ENCODE data around the gene FAAH.
"Not testable (repeated sequence)": the region's sequence is repeated elsewhere in the genome, so short reads cannot be mapped to it uniquely, and the experiment has no call there.

The FAAH gene

DNA sequence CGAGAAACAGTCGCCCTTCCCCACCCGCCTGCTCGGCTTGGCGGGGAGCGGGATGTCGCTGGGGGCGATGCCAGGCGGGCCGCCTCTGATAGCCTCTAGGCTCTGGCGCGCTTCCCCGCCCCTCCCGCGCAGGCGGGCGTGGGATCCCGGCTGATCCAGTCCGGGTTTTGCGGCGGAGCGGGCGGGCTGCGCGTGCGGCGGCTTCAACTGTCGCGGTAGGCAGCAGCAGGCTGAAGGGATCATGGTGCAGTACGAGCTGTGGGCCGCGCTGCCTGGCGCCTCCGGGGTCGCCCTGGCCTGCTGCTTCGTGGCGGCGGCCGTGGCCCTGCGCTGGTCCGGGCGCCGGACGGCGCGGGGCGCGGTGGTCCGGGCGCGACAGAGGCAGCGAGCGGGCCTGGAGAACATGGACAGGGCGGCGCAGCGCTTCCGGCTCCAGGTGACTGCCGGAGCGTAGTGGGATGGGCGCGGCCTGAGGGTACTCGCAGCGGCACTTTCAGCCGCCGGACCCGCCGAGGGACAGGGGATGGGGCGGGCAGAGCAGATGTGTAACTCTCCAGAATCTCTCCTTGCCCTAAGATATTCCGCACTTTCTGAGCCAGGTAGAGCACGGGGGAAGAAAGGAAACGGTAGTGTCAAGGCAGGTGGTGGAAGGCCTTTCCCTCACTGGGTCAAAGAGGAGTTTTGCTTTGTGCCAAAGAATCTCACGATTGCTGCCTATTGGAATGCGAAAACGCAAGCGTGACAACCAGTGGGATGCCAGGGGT is at the start of gene FAAH:
Gene FAAH (plus strand): TSS at position 210 of the 764 bp plus-strand sequence. CDS start 32 bp downstream, at position 242.
- TF ChIP-seq, protein P1, sequence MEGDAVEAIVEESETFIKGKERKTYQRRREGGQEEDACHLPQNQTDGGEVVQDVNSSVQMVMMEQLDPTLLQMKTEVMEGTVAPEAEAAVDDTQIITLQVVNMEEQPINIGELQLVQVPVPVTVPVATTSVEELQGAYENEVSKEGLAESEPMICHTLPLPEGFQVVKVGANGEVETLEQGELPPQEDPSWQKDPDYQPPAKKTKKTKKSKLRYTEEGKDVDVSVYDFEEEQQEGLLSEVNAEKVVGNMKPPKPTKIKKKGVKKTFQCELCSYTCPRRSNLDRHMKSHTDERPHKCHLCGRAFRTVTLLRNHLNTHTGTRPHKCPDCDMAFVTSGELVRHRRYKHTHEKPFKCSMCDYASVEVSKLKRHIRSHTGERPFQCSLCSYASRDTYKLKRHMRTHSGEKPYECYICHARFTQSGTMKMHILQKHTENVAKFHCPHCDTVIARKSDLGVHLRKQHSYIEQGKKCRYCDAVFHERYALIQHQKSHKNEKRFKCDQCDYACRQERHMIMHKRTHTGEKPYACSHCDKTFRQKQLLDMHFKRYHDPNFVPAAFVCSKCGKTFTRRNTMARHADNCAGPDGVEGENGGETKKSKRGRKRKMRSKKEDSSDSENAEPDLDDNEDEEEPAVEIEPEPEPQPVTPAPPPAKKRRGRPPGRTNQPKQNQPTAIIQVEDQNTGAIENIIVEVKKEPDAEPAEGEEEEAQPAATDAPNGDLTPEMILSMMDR (IDR thresholded peaks at IDR 0.05; ENCODE audit: extremely low read depth, missing control alignments) = no peak
- no peak for DNase-seq (ENCODE audit: low spot score)

DNA sequence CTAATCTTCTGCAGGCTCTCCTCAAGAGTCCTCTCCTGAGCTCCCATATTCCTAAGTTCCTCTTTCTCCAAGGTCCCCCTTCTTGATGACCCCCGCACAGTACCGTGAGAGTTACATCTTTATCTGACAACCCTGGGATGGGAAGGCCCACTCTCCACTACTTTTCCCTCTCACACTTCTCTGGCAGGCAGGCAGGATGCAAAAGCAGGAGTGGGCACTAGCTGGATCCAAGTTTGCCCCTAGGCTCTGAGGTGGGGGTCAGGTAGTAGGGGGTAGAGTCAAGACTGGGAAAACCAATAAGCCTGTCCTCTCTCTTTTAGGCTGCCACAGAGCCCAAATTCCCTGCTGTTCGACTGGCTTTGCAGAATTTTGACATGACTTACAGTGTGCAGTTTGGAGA is 49.6 kb upstream of the FAAH start:
- TF ChIP-seq, protein P1 (IDR thresholded peaks at IDR 0.05; ENCODE audit: extremely low read depth, missing control alignments) = no peak
- DNase-seq (ENCODE audit: low spot score) = no peak

DNA sequence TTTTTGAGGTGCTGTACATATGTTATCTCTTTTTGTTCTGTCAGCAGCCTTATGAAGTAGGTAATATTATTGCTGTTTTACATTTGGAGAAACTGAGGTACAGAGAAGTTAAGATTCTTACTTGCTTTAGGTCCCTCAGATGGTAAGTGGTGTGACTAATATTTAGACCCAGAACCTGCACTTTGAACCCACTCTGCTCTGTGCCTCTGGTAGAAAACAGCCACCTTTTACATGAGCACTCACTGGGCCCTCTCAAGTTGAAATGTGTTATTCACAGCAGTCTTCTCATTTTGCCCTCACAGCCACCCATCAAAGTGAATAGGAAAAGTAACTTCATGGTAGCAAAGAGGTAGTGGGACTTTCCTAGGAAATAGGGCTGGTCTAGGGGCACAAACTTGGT is 48.8 kb upstream of the FAAH start:
- no peak for DNase-seq (ENCODE audit: low spot score)

DNA sequence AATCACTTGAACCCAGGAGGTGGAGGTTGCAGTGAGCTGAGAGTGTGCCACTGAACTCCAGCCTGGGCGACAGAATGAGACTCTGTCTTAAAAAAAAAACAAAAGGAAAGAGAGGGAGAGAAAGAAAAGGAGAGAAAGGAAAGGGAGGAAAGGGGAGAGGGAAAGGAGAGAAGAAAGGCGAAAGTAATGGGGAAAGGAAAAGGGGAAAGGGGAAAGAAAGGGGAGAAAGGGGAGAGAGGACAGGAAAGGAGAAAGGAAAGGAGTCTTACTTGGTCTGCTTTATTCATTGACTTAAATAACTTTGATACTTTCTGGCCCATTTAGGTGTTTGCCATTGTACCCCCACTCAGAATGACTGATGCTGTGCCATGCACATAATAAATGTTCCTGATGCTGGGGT is 41.8 kb upstream of the FAAH start:
- TF ChIP-seq, protein P1 (IDR thresholded peaks at IDR 0.05; ENCODE audit: extremely low read depth, missing control alignments) = no peak
- no peak for DNase-seq (ENCODE audit: low spot score)

More for the DNA sequence above, 48.8 kb upstream of the FAAH start:
- TF ChIP-seq, protein P1 (IDR thresholded peaks at IDR 0.05; ENCODE audit: extremely low read depth, missing control alignments) = no peak

DNA sequence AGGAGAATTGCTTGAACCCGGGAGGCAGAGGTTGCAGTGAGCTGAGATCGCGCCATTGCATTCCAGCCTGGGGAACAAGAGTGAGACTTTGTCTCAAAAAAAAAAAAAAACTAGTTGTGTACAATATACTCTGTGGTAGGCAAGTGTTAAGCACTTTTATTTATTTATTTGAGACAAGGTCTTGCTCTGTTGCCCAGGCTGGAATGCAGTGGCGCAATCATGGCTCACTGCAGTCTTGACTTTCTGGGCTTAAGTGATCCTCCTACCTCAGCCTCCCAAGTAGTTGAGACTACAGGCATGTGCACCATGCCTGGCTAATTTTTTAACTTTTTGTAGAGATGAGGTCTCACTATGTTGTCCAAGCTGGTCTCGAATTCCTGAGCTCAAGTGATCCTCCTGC is 38.2 kb upstream of the FAAH start:
- not testable (repeated sequence) for DNase-seq (ENCODE audit: low spot score)

DNA sequence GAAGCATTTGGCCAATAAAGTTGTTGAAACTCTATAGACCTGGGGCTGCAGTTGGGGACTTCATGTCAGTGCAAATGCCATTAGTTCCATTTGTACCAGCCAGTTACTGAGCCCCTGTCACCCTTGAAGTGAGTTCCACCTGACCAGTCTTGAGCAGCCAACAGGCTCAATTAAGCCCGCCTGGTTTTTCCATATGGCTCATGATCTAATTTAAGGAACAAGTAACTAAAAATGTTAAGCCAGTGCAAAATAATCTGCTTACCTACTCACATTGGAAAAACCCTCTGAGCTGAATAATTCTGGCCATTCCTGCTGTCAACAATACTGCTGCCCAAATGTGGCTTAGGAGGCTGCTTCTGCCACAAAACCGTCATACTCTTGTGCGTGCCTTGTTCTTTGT is 32.0 kb upstream of the FAAH start:
- TF ChIP-seq, protein P1 (IDR thresholded peaks at IDR 0.05; ENCODE audit: extremely low read depth, missing control alignments) = no peak
- no peak for DNase-seq (ENCODE audit: low spot score)

DNA sequence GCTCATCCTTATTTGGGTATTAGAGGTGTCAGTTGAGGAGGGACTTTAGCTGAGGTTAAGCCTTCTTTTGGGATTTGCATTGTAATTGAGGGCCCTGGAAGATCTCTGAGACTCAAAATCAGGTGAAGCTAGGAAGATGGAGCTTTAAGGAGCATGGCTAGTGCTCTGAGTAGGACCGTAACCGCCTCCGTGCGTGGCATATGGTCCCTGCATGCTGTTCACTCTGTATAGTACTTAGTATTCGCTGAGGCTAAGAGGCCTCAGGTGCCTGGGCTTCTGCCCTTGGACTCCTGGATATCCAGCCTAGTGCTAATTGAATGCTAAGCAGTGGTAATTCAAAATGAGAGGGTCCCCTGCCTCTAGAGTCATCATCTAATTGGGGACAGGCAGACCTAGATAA is 31.0 kb upstream of the FAAH start:
- DNase-seq (ENCODE audit: low spot score) = no peak
- TF ChIP-seq, protein P1 (IDR thresholded peaks at IDR 0.05; ENCODE audit: extremely low read depth, missing control alignments) = no peak

DNA sequence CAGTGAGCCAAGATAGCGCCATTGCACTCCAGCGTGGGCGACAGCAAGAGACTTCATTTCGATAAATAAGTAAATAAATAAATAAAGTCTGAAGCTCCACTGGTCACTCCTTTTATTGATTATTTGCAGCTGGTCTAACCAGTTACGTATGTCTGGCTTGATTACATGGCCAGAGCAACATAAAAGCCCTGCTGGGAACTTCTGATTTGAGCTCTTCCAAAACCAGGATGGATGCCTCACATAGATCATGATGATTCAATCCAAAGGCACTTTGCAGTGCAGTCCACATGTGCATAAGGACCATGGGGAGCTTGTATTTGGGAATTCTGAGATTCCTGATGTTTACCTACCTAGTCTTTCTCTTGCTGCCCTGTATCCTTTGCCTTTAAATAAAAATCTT is 29.5 kb upstream of the FAAH start:
- no peak for DNase-seq (ENCODE audit: low spot score)
- TF ChIP-seq, protein P1 (IDR thresholded peaks at IDR 0.05; ENCODE audit: extremely low read depth, missing control alignments) = no peak

DNA sequence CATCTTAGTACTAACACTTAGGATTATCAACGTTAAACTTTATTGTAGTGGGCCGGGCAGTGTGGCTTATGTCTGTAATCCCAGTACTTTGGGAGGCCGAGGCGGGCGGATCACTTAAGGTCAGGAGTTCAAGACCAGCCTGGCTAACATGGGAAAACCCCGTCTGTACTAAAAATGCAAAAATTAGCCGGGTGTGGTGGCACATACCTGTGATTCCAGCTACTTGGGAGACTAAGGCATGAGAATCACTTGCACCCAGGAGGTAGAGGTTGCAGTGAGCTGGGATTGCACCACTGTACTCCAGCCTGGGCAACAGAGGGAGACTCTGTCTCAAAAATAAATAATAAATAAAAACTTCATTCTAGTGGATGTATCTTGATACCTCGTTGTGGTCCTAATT is 28.3 kb upstream of the FAAH start:
- not testable (repeated sequence) for DNase-seq (ENCODE audit: low spot score)
